ENCODE data around the gene ADM2.
"Not testable (repeated sequence)": the region's sequence is repeated elsewhere in the genome, so short reads cannot be mapped to it uniquely, and the experiment has no call there.

DNA sequence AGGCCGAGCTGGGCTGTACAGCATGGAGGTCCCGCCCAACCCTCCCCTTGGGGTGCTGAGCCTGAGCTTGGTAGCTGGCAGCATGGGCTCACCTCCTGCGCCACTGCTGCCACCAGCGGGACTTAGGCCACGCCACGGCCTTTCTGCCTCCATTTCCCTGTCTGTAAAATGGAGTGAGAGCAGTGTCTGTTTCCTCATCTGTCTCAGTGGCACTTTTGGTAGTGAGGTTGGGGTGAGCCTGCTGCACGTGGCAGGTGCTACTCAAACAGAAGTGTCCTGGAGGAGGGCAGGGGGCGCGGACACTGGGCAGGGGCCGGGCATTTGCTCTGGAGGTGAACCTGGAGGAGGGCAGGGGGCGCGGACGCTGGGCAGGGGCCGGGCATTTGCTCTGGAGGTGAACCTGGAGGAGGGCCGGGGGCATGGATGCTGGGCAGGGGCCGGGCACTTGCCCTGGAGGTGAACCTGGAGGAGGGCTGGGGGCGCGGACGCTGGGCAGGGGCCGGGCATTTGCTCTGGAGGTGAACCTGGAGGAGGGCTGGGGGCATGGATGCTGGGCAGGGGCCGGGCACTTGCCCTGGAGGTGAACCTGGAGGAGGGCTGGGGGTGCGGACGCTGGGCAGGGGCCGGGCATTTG, 48.3 kb upstream of the ADM2 start:
- TF ChIP-seq, protein P1, sequence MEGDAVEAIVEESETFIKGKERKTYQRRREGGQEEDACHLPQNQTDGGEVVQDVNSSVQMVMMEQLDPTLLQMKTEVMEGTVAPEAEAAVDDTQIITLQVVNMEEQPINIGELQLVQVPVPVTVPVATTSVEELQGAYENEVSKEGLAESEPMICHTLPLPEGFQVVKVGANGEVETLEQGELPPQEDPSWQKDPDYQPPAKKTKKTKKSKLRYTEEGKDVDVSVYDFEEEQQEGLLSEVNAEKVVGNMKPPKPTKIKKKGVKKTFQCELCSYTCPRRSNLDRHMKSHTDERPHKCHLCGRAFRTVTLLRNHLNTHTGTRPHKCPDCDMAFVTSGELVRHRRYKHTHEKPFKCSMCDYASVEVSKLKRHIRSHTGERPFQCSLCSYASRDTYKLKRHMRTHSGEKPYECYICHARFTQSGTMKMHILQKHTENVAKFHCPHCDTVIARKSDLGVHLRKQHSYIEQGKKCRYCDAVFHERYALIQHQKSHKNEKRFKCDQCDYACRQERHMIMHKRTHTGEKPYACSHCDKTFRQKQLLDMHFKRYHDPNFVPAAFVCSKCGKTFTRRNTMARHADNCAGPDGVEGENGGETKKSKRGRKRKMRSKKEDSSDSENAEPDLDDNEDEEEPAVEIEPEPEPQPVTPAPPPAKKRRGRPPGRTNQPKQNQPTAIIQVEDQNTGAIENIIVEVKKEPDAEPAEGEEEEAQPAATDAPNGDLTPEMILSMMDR (IDR thresholded peaks at IDR 0.05; ENCODE audit: low read depth, low read length, poor library complexity, severe bottlenecking), result not testable (repeated sequence)
- TF ChIP-seq EZH2phosphoT487 (IDR thresholded peaks at IDR 0.05; ENCODE audit: borderline replicate concordance, low read length), result not testable (repeated sequence)
